Upper lobe of left lung (tissue), 4 donors: ENCODE data around the gene LRGUK.

Source experiments
- CTCF ChIP-seq, 6 experiments: fragments of 450-650 bp in 4 of 6; fragments of 200-600 bp in 2 of 6; sonication (generic) in 2 of 6; IDR thresholded peaks; one replicate each; pipeline ENCODE4 v1.5.1; 2016 to 2019; ENCODE audit warnings: antibody characterized with exemption in 6 of 6
- EP300 ChIP-seq, 4 donors: sonication (generic); formaldehyde crosslinking; IDR thresholded peaks; one replicate each; pipeline ENCODE4 v1.5.1; 2017; ENCODE audit warnings: antibody characterized with exemption in 4 of 4, control low read depth in 2 of 4
- POLR2A ChIP-seq, 4 donors: fragments of 450-650 bp; IDR thresholded peaks; one replicate each; pipeline ENCODE4 v1.5.1; 2016 to 2017; ENCODE audit warnings: antibody characterized with exemption in 4 of 4, mild to moderate bottlenecking in 2 of 4
- POLR2AphosphoS5 ChIP-seq, 2 donors: sonication (generic); formaldehyde crosslinking; IDR thresholded peaks; one replicate each; pipeline ENCODE4 v1.5.1; 2017; ENCODE audit warnings: antibody characterized with exemption in 2 of 2

GRCh38 chr7:134180376-134180775, 53.2 kb downstream of the LRGUK start:
- TF ChIP-seq POLR2A (IDR thresholded peaks at IDR 0.05) (no peak), CTCF (IDR thresholded peaks at IDR 0.05) (no peak), EP300 (IDR thresholded peaks at IDR 0.05) (no peak), POLR2AphosphoS5 (IDR thresholded peaks at IDR 0.05) (no peak)
